Measurements from ENCODE around the gene ST3GAL2.

DNA sequence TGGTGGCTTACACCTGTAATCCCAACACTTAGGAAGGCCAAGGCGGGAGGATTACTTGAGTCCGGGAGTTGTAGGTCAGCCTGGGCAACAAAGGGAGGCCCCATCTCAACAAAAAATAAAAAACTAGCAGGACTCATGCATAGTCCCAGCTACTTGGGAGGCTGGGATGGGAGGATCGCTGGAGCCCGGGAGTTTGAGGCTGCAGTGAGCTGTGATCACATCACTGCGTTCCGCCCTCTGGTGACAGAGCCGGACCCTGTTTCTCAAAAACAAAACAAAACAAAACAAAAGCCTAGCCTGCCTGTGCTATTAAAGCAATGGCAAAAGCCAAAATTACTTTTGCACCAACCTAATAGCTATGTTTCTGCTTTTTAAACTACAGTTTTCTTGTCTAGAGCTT lies 17.0 kb upstream of the ST3GAL2 start:
- TF ChIP-seq, protein P1, sequence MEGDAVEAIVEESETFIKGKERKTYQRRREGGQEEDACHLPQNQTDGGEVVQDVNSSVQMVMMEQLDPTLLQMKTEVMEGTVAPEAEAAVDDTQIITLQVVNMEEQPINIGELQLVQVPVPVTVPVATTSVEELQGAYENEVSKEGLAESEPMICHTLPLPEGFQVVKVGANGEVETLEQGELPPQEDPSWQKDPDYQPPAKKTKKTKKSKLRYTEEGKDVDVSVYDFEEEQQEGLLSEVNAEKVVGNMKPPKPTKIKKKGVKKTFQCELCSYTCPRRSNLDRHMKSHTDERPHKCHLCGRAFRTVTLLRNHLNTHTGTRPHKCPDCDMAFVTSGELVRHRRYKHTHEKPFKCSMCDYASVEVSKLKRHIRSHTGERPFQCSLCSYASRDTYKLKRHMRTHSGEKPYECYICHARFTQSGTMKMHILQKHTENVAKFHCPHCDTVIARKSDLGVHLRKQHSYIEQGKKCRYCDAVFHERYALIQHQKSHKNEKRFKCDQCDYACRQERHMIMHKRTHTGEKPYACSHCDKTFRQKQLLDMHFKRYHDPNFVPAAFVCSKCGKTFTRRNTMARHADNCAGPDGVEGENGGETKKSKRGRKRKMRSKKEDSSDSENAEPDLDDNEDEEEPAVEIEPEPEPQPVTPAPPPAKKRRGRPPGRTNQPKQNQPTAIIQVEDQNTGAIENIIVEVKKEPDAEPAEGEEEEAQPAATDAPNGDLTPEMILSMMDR (IDR thresholded peaks at IDR 0.05) = no peak
- TF ChIP-seq POLR2A (IDR thresholded peaks at IDR 0.05) = no peak
